Suprapubic skin (tissue), 3 donors: Measurements from ENCODE around the gene GJB4.

ENCODE experiments used
- POLR2A ChIP-seq, 2 donors: fragments of 450-650 bp; IDR thresholded peaks; one replicate each; pipeline ENCODE4 v1.6.1; 2017; ENCODE audit warnings: antibody characterized with exemption in 2 of 2, mild to moderate bottlenecking in 2 of 2, moderate library complexity in 2 of 2
- TF ChIP-seq, protein P1 (sequence below), 2 donors: fragments of 200-600 bp in 1 of 2; fragments of 450-650 bp in 1 of 2; sonication (generic) in 1 of 2; IDR thresholded peaks; one replicate each; pipeline ENCODE4 v1.5.1; 2016 to 2019; ENCODE audit warnings: antibody characterized with exemption in 2 of 2, mild to moderate bottlenecking in 1 of 2, moderate library complexity in 1 of 2

DNA sequence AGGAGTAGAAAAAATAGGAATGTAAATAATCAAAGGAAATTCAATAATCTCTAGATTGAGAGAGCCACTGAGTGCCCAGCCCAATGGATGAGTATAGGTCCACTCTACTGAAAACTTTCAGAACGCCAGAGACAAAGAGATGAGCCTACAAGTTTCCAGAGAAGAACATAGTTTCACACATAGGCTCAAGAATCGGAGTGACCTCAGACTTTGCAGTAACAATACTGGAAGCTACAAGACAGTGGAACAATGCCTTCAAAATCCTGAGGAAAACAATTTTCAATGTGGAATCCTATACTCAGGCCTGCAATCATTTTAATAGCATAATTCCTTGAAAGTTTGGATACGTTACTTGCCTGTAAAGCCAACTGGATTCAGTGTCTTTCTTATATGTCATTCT, 44.2 kb downstream of the GJB4 start:
- TF ChIP-seq, protein P1, sequence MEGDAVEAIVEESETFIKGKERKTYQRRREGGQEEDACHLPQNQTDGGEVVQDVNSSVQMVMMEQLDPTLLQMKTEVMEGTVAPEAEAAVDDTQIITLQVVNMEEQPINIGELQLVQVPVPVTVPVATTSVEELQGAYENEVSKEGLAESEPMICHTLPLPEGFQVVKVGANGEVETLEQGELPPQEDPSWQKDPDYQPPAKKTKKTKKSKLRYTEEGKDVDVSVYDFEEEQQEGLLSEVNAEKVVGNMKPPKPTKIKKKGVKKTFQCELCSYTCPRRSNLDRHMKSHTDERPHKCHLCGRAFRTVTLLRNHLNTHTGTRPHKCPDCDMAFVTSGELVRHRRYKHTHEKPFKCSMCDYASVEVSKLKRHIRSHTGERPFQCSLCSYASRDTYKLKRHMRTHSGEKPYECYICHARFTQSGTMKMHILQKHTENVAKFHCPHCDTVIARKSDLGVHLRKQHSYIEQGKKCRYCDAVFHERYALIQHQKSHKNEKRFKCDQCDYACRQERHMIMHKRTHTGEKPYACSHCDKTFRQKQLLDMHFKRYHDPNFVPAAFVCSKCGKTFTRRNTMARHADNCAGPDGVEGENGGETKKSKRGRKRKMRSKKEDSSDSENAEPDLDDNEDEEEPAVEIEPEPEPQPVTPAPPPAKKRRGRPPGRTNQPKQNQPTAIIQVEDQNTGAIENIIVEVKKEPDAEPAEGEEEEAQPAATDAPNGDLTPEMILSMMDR (IDR thresholded peaks at IDR 0.05), result no peak
- no peak for TF ChIP-seq POLR2A (IDR thresholded peaks at IDR 0.05)
